ENCODE results near the gene C20orf204. TPM values are rescaled to one million over a fixed set of nuclear protein-coding genes. Genes with fewer than 3 reads are reported as not detected.
A peak's percentile ranks its signal among the peaks of the same experiment; 100 is the strongest.

C20orf204 gene
- total RNA-seq, 4 donors from 2014 or later: 0.40 to 1.6 (median 0.58) TPM; not detected in 1

DNA sequence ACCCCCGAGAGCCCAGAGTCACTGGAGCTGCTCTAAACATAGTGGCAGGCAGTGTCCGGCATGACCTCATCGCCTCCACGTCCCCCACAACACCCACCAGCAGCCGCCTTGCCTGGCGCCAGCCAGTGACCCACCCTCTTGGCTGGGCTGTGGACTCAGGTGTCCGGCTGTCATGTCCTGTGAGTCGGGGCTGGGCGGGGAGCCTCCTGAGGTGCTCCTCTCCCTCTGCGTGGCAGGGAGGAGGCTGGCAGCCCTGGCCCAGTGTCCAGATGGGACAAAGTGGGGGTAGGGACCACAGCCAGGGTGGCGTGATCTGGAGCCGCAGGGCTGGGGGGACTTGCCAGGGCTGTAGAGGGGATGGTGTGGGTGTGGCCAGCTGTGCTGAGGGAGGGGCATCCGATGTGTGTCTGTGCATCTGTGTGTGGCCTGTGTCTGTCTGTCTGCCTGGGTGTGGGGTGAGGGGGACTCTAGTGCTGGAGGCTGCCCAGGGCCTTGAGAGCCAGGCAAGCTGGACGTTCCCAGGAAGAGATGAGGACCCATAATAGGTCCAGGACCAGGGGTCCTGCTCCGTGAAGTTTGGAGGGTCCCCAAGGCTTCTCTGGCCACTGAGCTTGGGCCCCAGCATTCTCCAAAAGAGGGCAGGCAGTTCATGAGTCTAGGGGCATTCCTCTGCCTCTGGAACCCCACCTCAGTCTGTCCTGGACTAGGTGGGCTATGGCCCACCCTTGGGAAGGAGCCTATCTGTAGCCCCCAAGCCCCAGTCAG lies 15.8 kb downstream of the C20orf204 start:
- peak; percentile 61 for ATAC-seq
- 100% methylated on average over 1 of the region's 15 CpGs; no CpG with 5 or more reads in 1 of the 2 donors for WGBS, 2 donors (ENCODE audit: low coverage in 1 of 2)
- no peak overlapping the region for H3K4me3 ChIP-seq
- H3K9me3 ChIP-seq: no peaks in the 10 kb centered on the region
- H3K4me1 ChIP-seq: peaks cover 0 to 25% (median 5%) of the 10 kb centered on the region in 3 donors
- H3K36me3 ChIP-seq: no peaks in the 10 kb centered on the region
- TF ChIP-seq POLR2AphosphoS5 (IDR thresholded peaks at IDR 0.05) (no peak), EP300 (IDR thresholded peaks at IDR 0.05) (no peak), POLR2A (IDR thresholded peaks at IDR 0.05) (no peak)
- TF ChIP-seq, protein P1, sequence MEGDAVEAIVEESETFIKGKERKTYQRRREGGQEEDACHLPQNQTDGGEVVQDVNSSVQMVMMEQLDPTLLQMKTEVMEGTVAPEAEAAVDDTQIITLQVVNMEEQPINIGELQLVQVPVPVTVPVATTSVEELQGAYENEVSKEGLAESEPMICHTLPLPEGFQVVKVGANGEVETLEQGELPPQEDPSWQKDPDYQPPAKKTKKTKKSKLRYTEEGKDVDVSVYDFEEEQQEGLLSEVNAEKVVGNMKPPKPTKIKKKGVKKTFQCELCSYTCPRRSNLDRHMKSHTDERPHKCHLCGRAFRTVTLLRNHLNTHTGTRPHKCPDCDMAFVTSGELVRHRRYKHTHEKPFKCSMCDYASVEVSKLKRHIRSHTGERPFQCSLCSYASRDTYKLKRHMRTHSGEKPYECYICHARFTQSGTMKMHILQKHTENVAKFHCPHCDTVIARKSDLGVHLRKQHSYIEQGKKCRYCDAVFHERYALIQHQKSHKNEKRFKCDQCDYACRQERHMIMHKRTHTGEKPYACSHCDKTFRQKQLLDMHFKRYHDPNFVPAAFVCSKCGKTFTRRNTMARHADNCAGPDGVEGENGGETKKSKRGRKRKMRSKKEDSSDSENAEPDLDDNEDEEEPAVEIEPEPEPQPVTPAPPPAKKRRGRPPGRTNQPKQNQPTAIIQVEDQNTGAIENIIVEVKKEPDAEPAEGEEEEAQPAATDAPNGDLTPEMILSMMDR (IDR thresholded peaks at IDR 0.05): no peak
- H3K27ac ChIP-seq: peak overlapping the region in 3 of 4 donors; percentile 68 to 76 (median 75)
- peaks cover 98% of the 10 kb centered on the region for H3K27me3 ChIP-seq

DNA sequence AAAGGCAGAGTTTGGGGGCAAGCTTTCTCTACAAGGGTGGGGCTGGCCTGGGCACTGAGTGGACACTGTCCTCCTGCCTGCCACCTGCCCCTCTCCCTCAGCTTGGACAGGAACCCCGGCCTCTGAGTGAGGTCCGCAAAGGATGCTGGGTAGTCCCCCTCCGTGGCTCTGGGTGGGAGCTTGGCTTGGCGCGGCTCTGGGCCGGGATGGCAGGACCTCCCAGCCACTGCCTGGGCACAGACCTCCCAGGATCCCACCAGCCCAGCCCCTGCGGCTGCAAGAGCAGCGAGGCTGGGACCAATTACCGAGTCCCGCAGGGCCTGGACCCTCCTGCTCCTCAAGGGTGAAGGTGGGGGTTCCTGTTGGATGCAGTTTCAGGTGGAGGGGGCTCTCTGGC lies 16.3 kb downstream of the C20orf204 start:
- Histone ChIP-seq H3K27me3 (peaks cover 98% of the 10 kb centered on the region), H3K4me1 (peaks cover 0 to 28% (median 5%) of the 10 kb centered on the region in 3 donors)
- TF ChIP-seq, protein P1 (IDR thresholded peaks at IDR 0.05): no peak
- TF ChIP-seq POLR2AphosphoS5 (IDR thresholded peaks at IDR 0.05) (no peak), POLR2A (IDR thresholded peaks at IDR 0.05) (no peak), EP300 (IDR thresholded peaks at IDR 0.05) (no peak)

DNA sequence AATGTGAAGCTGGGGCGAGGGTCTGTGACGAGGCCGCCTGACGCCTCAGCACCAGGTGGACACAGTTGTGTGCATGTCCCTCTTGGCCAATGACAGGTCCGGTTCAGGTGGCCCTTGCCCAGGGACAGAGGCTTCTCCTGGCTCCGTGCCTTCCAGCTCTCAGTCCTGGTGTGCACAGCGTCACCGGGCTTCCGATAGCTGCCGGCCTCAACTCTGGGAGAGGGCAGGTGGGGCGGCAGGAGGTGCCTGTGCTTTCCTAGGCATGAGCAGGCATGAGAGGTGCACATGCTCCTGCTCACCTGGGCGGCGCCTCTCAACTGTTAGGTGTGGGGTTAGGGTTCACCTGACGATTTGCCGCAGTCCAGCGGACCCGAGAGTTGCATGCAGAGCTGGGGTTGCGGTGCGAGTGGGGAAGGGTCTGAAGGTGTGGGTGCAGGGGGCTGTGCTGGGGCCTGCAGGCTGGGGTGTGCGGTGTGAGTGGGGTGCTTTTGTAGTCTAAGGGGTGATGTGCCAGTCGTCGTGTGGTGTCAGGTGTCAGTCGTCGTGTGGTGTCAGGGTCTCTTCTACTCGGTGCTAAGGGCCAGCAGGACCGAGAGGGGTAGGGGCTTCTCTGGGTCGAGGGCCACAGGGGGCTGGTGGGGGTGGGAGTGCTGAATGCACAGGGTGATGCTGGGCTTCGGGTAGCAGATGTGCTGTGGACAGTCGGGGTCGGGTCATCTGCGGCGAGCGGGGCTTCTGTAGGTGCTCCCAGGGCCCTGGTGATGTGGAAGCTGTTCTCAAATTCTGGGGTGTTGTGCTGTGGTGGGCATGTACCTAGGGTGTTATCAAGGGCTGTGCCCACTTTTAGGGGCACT lies 17.2 kb downstream of the C20orf204 start:
- peak overlapping the region in 3 of 4 donors; percentile 68 to 76 (median 75) for H3K27ac ChIP-seq
- peaks cover 0 to 32% (median 5%) of the 10 kb centered on the region in 3 donors for H3K4me1 ChIP-seq
- no peak overlapping the region for H3K4me3 ChIP-seq
- H3K9me3 ChIP-seq: no peaks in the 10 kb centered on the region
- no peak for TF ChIP-seq POLR2A (IDR thresholded peaks at IDR 0.05)
- 42% methylated on average over 5 of the region's 33 CpGs; no CpG with 5 or more reads in 1 of the 2 donors for WGBS, 2 donors (ENCODE audit: low coverage in 1 of 2)
- no peaks in the 10 kb centered on the region for H3K36me3 ChIP-seq
- ATAC-seq: no peak
- peaks cover 98% of the 10 kb centered on the region for H3K27me3 ChIP-seq

More for the DNA sequence above, 16.3 kb downstream of the C20orf204 start:
- Histone ChIP-seq H3K4me3 (no peak overlapping the region), H3K36me3 (no peaks in the 10 kb centered on the region), H3K9me3 (no peaks in the 10 kb centered on the region), H3K27ac (peak overlapping the region in 3 of 4 donors; percentile 68 to 76 (median 75))
- WGBS, 2 donors (ENCODE audit: low coverage in 1 of 2): no CpG with 5 or more reads among the region's 10 CpGs
- no peak for ATAC-seq

DNA sequence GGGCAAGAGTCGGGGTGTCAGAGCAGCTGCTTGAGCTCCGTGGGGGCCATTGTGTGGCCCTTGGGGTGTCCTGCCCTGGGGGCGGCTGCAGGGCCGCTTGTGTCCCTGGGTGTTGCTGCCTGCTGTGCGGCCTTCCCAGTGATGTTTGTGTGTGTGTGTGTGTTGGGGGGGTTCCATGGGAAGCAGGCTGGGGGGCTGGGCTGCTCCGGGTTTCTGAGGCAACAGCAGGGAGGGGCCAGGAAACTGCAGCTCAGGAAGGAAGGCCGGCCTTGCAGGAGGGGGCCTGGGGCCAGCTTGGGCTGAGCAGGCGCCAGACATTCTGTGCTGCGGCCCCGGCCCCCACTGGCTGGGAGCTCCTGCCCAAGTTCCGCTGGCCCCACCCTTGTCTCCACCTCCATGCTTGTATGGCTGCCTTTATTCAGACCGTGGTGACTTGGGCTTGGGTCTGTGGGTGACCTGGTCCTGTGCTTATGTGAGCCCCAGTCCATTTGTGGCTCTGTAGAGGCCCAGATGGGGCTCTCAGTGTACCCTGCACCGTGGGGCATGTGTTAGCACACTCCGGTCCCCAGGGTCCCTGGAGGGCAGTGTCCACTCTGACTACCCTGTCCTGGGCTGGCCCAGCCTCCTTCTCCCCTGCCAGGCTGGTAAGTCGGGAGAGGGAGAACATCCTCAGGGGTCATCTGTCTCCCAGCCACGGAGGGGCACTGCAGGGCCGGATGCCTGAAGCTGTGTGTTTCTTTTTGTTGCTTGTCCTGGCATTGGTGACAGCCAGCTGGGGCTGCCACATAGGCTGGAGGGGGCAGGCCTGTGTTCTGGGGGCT lies 18.1 kb downstream of the C20orf204 start:
- Histone ChIP-seq H3K27me3 (peaks cover 92% of the 10 kb centered on the region), H3K4me3 (no peak overlapping the region), H3K36me3 (no peaks in the 10 kb centered on the region), H3K27ac (peak overlapping the region in 3 of 4 donors; percentile 68 to 76 (median 75)), H3K9me3 (no peaks in the 10 kb centered on the region), H3K4me1 (peaks cover 0 to 25% (median 5%) of the 10 kb centered on the region in 3 donors)
- ATAC-seq: peak; percentile 42
- 40 to 55% methylated on average over 2 of the region's 17 CpGs for WGBS, 2 donors (ENCODE audit: low coverage in 1 of 2)
- TF ChIP-seq EP300 (IDR thresholded peaks at IDR 0.05): no peak
- peak in 1 of 2 donors; percentile 25 for TF ChIP-seq POLR2A (IDR thresholded peaks at IDR 0.05)
- TF ChIP-seq, protein P1 (IDR thresholded peaks at IDR 0.05): no peak
- TF ChIP-seq POLR2AphosphoS5 (IDR thresholded peaks at IDR 0.05): no peak
